GM18507 (cell line): ENCODE results near the gene NCOR2.
"Not testable (repeated sequence)": the region's sequence is repeated elsewhere in the genome, so short reads cannot be mapped to it uniquely, and the experiment has no call there.

Experiments
- DNase-seq: peaks from one replicate; pipeline ENCODE4 v3.0.0; 2011; ENCODE audit warnings: low read depth; ENCODE audit not compliant: insufficient read length; ENCODE audit errors: extremely low spot score
- FAIRE-seq: peaks from 2 replicates; lab custom pipeline; 2011; peaks lifted over from hg19 to GRCh38; lab: Jason Lieb, UNC

The NCOR2 gene

DNA sequence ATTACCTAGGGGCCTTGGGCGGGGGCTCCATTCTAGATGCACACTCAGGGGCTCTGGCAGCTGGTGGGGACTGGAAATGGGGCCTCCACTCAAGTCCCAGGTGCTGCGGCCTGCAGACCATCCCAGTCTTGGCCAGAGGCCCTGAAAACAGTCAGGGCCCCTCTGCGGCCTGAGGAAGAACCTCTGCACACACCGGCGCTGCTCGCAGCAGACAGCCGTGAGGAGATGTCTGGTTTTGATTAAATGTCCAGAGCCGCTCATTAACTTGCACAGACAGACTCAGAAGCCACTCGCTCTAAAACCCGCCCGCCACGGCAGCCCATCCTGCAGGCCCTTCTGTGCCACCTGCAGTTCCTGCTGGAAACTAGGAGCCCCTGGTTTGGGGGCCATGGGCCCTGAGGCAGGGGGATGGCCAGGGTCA lies 36.4 kb upstream of the NCOR2 start:
- FAIRE-seq = no peak
- no peak for DNase-seq

- DNase-seq = no peak
- no peak for FAIRE-seq
Observed at GRCh38 chr12:124603100-124603541, 35.7 kb upstream of the NCOR2 start.

GRCh38 chr12:124601706-124602105 lies 34.3 kb upstream of the NCOR2 start:
- FAIRE-seq (no peak), DNase-seq (no peak)

DNA sequence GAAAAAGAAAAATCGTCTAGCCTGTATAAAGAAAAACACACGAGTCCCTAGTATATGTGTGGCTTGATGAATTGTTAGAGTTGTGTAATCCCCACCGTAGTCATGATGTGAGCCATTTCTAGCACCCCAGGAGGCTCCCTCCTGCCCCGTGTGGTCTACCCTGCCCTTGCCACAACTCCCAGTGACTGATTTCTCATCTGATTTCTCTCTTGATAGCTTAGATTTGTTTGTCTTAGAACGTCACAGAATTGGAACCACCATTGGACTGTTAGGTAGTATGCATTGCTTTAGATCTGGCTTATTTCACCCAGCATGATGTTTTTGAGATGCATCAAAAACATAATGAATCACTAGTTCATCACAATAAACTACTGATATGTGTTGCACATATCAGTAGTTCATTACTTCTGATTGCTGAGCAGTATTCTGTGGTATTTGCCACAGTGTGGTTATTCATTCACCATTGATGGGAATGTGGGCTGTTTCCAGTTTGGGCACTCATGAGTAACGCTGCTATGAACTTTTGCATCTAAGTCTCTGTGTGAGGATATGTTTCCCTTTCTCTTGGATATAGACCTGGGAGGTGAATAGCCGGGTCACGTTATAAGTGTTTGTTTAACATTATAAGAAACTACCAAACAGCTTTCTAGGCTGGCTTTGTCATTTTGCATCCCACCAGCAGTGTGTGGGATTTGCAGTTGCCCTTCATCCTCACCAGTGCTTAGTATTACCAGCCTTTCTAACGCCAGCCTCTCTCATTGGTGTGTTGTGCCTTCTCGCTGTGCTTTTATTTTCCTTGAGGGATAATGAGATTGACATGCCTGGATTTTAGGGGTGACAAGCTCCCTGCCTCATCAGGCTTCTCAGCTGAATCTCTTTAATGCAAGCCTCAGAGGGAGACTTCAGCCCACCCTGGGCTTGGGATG lies 31.9 kb upstream of the NCOR2 start:
- DNase-seq (no peak), FAIRE-seq (no peak)

DNA sequence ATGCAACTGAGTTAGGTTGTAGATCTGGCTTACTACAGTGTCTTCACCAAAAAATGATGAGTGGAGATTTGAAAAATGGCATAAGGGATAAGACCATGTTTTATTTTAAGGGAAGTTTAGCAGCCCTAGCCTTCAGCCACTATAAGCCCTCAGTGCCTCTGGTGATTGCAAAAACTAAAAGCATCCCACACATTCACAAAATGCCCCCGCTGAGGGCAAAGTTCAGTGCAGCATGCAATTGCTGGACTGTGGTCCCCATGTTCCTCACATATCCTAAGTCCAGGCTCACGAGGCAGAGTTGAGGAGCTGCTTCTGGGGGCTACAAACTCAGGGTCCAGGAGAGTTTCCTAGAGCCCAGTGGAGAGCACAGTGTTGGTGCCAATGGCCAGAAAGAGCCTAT lies 29.6 kb upstream of the NCOR2 start:
- FAIRE-seq (no peak), DNase-seq (no peak)

DNA sequence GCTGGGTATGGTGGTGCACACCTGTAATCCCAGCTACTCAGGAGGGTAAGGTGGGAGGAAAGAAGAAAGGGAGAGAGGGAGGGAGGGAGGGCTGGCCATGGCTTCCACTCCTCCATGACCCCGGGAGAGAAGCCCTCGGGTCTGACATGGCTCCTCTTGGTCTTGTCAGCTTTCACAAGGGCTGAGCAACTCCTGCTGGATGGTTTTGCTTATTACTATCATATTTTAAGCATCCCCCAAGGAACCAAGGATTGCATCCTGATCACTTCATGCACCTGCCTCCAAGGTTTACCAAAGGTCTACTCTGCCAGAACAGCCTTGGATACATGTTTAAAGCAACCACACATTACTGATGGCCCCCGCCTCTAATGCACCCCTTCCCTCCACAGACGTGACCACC lies 28.0 kb upstream of the NCOR2 start:
- DNase-seq (no peak), FAIRE-seq (no peak)

DNA sequence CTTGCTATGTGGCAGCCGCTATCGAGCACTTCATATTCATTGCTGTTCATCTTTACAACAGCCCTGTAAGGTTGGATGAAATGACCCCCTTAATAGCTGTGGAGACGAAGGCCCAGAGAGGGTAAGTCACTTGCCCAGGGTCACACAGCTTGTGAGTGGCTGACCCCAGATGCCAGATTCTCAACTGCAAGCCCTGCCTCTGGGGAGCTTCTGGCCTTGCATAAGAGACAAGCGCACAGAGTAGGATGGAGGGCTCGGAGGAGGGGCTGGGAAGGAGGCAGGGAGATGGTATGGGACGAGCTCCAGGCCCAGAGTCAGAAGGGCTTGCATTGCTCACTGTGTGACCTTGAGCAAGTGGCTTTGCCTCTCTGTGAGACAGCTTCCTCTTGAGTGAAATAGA lies 27.4 kb upstream of the NCOR2 start:
- FAIRE-seq = no peak
- DNase-seq = no peak

DNA sequence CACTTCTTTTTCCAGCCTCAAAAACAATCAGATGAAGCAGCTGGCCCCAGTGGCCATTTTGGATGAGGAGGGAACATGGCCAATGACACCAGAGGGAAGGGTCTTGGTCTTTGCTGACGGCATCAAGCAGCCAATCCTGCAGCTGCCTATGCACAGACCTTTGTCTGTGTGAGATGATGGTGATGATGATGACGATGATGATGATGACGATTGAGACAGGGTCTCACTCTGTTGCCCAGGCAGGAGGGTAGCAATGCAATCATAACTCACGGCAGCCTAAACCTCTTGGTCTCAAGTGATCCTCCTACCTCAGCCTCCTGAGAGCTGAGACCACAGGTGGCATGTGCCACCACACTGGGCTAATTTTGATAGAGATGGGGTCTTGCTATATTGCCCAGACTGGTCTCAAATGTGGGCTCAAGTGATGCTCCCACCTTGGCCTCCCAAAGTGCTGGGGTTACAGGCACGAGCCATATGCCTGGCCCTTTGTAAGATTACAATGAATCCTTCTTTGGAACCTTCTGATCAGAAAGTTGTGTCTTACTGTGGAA lies 26.5 kb upstream of the NCOR2 start:
- FAIRE-seq (no peak), DNase-seq (no peak)

DNA sequence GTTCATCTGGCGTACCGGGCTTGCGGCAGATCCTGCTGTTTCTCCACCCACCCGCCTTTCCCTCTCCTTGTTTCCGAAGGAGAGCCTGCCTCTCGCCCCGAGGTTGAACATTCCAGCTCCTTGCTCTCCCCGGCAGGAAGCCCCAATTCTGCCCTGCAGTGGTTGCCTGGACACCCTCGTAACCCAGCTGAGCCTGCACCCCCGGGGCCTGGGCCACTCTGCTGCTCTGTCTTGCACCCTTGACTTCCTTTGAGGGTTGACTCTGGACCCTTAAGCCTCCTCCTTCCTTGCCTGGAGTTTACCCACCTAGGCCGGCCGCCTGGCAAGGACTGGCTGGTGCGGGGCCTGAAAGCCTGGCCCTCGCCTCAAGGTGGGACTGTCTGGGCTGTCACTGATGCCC lies 25.8 kb upstream of the NCOR2 start:
- no peak for DNase-seq
- FAIRE-seq = no peak

DNA sequence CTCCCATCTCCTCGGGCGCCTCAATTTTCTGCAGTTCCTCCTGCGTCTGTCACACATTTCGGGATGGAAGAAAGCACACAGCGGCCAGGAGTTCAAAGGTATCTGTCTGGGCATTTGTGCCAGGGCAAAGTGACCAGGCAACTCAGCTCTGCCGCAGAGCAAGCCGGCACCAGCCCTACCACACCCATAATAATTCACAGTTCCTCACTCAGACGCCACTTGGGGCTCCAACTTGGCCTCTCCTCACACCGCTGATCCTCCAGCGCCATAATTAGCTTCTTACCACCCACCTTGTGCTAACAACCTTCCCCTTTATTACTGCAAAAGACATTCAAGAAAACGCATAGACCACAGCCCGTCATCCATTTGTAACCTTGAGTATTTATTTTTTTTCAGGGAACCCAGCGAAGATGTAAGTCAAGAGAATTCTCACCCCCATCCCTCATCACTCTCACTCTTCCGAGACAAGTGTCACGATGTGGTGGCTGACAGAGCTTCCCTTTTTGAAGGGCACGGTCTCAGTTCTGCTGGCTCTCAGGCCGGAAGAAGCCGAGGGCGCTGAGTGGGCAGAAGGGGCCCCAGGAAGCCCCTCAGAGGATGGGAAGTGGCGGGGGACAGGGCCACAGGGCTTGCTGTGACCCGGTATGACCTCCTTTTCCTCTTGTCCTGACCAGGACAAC lies 25.2 kb upstream of the NCOR2 start:
- DNase-seq = no peak
- peak; percentile 69 for FAIRE-seq

DNA sequence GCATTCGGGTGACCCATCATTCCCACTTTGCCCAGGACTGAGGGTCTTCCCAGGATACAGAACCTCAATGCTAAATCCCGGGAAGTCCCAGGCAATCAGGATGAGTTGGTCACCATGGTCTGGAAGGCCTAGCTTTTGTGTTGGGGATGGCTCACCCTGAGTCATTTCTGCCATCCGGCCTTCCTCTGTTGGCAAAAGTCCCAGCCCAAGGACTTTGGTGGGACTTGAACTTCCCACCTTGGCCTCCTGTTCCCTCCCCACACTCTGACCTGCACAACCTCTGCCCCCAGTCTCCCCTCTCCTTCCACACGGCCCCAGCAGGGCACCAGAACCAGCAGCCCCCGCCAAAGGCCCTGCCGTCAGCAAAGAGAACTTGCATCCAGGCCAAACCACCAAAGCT lies 24.6 kb upstream of the NCOR2 start:
- no peak for FAIRE-seq
- DNase-seq = no peak

GRCh38 chr12:124590447-124590846 lies 23.0 kb upstream of the NCOR2 start:
- no peak for FAIRE-seq

DNA sequence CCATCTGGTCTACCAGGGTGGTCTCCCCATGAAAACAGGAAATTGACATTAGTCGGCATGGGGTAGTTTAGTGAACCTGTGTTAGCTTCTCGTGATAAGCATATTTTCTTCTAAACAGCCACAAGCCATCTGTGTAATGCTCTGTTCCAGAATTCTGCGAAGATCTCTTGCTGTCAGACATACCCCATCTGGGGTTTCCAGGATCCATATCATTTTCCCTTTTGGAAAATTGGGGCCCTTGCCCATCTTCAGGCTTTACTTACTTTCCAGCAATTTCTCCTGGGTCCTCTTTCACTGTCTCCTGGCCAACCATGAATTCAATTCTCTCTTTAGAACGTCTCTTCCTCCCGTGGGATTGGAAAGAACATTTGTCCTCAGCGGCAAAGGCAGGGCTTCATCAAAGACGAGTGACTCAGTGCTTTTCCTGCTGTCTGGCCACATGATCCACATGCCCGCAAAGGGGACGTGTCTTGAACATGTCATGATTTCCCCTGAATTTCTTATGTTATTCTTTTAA lies 21.4 kb upstream of the NCOR2 start:
- FAIRE-seq (no peak), DNase-seq (no peak)

More at GRCh38 chr12:124590447-124590846, 23.0 kb upstream of the NCOR2 start:
- DNase-seq = no peak

DNA sequence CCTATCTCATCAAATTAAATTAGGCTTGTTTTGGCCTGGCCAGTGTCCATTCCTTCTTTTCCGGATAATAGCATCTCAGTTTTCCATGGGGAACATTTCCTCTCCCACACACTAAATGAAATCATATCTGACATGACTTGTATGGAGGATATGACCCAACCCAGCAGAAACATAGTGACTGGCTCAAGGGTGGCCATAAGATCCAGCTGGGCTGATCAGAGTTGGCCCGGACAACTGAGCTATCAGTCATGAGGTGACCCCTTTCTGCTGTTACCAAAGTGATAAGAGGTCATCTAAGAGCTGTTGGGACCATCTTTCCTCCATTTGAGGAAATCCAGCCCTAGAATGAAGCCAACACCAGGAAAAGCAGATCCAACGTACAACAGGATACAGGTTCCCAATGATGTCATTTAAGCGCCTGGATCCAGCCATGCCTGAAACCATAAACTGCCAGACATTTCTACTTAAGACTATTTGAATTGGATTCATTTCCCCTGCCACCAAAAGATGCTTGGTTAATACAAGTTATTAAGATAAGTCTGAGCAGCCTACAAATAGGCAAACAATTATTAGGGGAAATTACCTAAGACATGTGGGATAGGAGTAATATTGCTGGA lies 20.7 kb upstream of the NCOR2 start:
- FAIRE-seq (no peak), DNase-seq (no peak)

- DNase-seq (no peak), FAIRE-seq (no peak)
Observed at GRCh38 chr12:124586756-124587155, 19.3 kb upstream of the NCOR2 start.

GRCh38 chr12:124584494-124584893 lies 17.1 kb upstream of the NCOR2 start:
- not testable (repeated sequence) for DNase-seq, FAIRE-seq

DNA sequence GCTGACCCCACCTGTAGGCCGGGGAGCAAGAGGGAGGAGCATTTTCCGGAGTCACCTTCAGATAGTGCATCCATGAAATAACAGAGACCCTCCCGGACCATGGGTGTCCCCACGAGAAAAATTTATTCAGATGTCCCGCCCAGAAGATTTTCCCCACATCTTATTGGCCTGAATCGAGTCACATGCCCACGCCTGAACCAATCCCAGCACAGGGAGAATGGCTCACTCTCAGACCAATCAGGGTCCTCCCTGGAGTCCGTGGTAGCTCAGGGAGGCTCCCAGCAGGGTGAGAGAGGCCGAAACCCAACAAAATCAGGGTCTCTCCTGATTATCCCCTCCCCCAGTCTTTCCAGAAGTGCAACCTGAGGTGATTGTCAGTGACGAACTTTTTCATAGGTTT lies 16.4 kb upstream of the NCOR2 start:
- DNase-seq (no peak), FAIRE-seq (no peak)

GRCh38 chr12:124582108-124582424 lies 14.7 kb upstream of the NCOR2 start:
- DNase-seq (no peak), FAIRE-seq (no peak)

DNA sequence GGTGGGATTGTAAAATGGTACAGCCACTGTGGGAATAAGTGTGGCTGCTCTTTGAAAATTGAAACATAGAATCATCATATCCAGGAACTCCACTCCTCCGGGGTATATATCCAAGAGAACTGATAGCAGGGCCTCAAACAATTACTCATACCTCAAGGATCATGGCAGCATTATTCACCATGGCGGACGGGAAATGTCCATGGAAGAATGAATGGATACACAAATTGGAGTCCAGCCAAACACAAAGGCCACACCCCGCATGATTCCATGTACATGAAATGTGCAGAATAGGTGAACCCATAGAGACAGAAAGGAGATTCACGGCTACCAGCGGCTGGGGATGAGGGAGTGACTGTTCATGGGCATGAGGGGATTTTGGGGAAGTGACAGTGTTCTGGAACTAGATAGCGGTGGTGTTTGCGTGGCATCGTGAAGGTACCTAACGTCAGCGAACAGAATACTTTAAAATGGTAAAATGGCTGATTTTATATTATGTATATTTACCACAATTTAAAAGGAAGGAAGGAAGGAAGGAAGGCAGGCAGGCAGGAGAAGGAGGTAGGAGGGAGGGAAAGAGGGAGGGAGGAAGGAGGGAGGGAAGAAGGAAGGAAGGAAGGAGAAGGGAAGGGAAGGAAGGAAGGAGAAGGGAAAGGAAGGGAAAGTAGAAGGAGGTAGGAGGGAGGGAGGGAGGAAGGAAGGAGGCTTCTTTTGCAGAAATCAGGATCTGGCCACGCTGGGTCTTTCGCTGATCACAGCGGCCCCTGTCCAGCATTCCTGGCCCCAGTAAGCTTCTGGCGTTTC lies 14.1 kb upstream of the NCOR2 start:
- DNase-seq (no peak), FAIRE-seq (no peak)
